Breast epithelium (tissue), 4 donors: ENCODE results near the gene DACT2. TPM values are rescaled to one million over a fixed set of nuclear protein-coding genes. Genes with fewer than 3 reads are reported as not detected.
"Not testable (repeated sequence)": the region's sequence is repeated elsewhere in the genome, so short reads cannot be mapped to it uniquely, and the experiment has no call there.

Experiments used
- DNase-seq, 2 donors: peaks; one replicate each; pipeline ENCODE4 v3.0.0-alpha.2; 2019; ENCODE audit warnings: low spot score in 2 of 2
- H3K27ac ChIP-seq, 2 donors: fragments of 200-600 bp; sonication (generic) in 1 of 2; one replicate each; pipeline ENCODE4 v1.5.1; 2016 to 2019; ENCODE audit warnings: mild to moderate bottlenecking in 1 of 2
- H3K27me3 ChIP-seq, 2 donors: fragments of 200-600 bp; sonication (generic) in 1 of 2; one replicate each; pipeline versions ENCODE4 v1.5.1 to v1.6.0; 2017 to 2019; ENCODE audit warnings: control low read depth in 1 of 2, mild to moderate bottlenecking in 1 of 2
- H3K36me3 ChIP-seq: fragments of 200-600 bp; one replicate; pipeline ENCODE4 v1.5.1; 2019
- H3K4me1 ChIP-seq, 2 donors: fragments of 200-600 bp; sonication (generic); one replicate each; pipeline ENCODE4 v1.5.1; 2016 to 2019; ENCODE audit warnings: control low read depth in 1 of 2
- H3K4me3 ChIP-seq, 3 donors: fragments of 200-600 bp; sonication (generic); 1 replicate in 2 of 3; 2 replicates in 1 of 3; pipeline ENCODE4 v1.5.1; 2016 to 2019; ENCODE audit warnings: mild to moderate bottlenecking in 3 of 3, moderate library complexity in 2 of 3
- H3K9me3 ChIP-seq, 2 donors: fragments of 200-600 bp; sonication (generic) in 1 of 2; one replicate each; pipeline ENCODE4 v1.5.1; 2016 to 2019; ENCODE audit warnings: control low read depth in 1 of 2
- CTCF ChIP-seq, 3 donors: fragments of 450-650 bp; IDR thresholded peaks; one replicate each; pipeline ENCODE4 v1.5.1; 2016 to 2017; ENCODE audit warnings: antibody characterized with exemption in 3 of 3, mild to moderate bottlenecking in 3 of 3, moderate library complexity in 3 of 3
- POLR2A ChIP-seq: fragments of 450-650 bp; IDR thresholded peaks from one replicate; pipeline ENCODE4 v1.6.1; 2016; ENCODE audit warnings: antibody characterized with exemption, mild to moderate bottlenecking, moderate library complexity
- POLR2AphosphoS5 ChIP-seq, 3 donors: sonication (generic); formaldehyde crosslinking; IDR thresholded peaks; one replicate each; pipeline ENCODE4 v1.6.1; 2017; ENCODE audit warnings: antibody characterized with exemption in 3 of 3
- intact Hi-C: fragments of 100-400 bp; cut with DNase I; formaldehyde crosslinking; loops from one replicate; pipeline ENCODE4 v1.15.1; 2023; ENCODE audit warnings: low total_unique reads
- total RNA-seq, 3 donors: library from RNA; depleted of rRNA; stranded (reverse); fragments of >200 nt; gene quantifications; one replicate each; pipeline ENCODE4 v1.1.0, GENCODE V29; 2016

The DACT2 gene
- total RNA-seq, 3 donors from 2014 or later: 0.32 to 1.0 TPM; not detected in 1

GRCh38 chr6:168281826-168282225, 37.8 kb downstream of the DACT2 start:
- Histone ChIP-seq H3K27me3 (peaks cover 0 to 24% of the 10 kb centered on the region in 2 donors), H3K36me3 (no peaks in the 10 kb centered on the region), H3K4me3 (no peak overlapping the region), H3K4me1 (no peaks in the 10 kb centered on the region), H3K27ac (no peak overlapping the region), H3K9me3 (no peaks in the 10 kb centered on the region)
- TF ChIP-seq POLR2A (no peak), POLR2AphosphoS5 (IDR thresholded peaks at IDR 0.05) (no peak), CTCF (IDR thresholded peaks at IDR 0.05) (no peak)
- intact Hi-C loops: no loop called here
- DNase-seq: no peak

GRCh38 chr6:168281314-168281713, 38.3 kb downstream of the DACT2 start:
- DNase-seq, intact Hi-C loops, H3K27ac ChIP-seq, H3K4me1 ChIP-seq, H3K4me3 ChIP-seq, H3K9me3 ChIP-seq, H3K36me3 ChIP-seq: not testable (repeated sequence)
- H3K27me3 ChIP-seq: peaks cover 0 to 24% of the 10 kb centered on the region in 2 donors

GRCh38 chr6:168280899-168281245, 38.7 kb downstream of the DACT2 start:
- H3K27ac ChIP-seq: no peak overlapping the region
- no peaks in the 10 kb centered on the region for H3K4me1 ChIP-seq
- H3K27me3 ChIP-seq: peaks cover 0 to 24% of the 10 kb centered on the region in 2 donors
- intact Hi-C loops: no loop called here
- no peak overlapping the region for H3K4me3 ChIP-seq
- no peaks in the 10 kb centered on the region for H3K9me3 ChIP-seq
- DNase-seq: no peak
- TF ChIP-seq CTCF (IDR thresholded peaks at IDR 0.05) (no peak), POLR2A (no peak), POLR2AphosphoS5 (IDR thresholded peaks at IDR 0.05) (no peak)
- no peaks in the 10 kb centered on the region for H3K36me3 ChIP-seq

- no peak overlapping the region for H3K27ac ChIP-seq
- no peak for DNase-seq
- peaks cover 0 to 24% of the 10 kb centered on the region in 2 donors for H3K27me3 ChIP-seq
- no peak overlapping the region for H3K4me3 ChIP-seq
- no peak for TF ChIP-seq CTCF (IDR thresholded peaks at IDR 0.05)
- TF ChIP-seq POLR2A: no peak
- TF ChIP-seq POLR2AphosphoS5 (IDR thresholded peaks at IDR 0.05): no peak
- H3K9me3 ChIP-seq: no peaks in the 10 kb centered on the region
- H3K36me3 ChIP-seq: no peaks in the 10 kb centered on the region
- intact Hi-C loops: no loop called here
- H3K4me1 ChIP-seq: no peaks in the 10 kb centered on the region
Observed at GRCh38 chr6:168280020-168280898, 39.3 kb downstream of the DACT2 start.

- Histone ChIP-seq H3K27me3 (peaks cover 0 to 24% of the 10 kb centered on the region in 2 donors), H3K4me1 (no peaks in the 10 kb centered on the region), H3K9me3 (no peaks in the 10 kb centered on the region), H3K27ac (no peak overlapping the region), H3K36me3 (no peaks in the 10 kb centered on the region), H3K4me3 (no peak overlapping the region)
- no peak for DNase-seq
- TF ChIP-seq POLR2A (no peak), CTCF (IDR thresholded peaks at IDR 0.05) (no peak), POLR2AphosphoS5 (IDR thresholded peaks at IDR 0.05) (no peak)
- intact Hi-C loops: no loop called here
Observed at GRCh38 chr6:168279403-168279935, 40.1 kb downstream of the DACT2 start.
